ENCODE results near the gene DCBLD2.

GRCh38 chr3:98875535-98875934 is 26.0 kb downstream of the DCBLD2 start:
- TF ChIP-seq CTCF (IDR thresholded peaks at IDR 0.05), result no peak
- no peak for TF ChIP-seq POLR2A (IDR thresholded peaks at IDR 0.05)

Measured in body of pancreas (tissue), 4 donors.